ENCODE measurements around the gene TXLNG.
"Not testable (repeated sequence)": the region's sequence is repeated elsewhere in the genome, so short reads cannot be mapped to it uniquely, and the experiment has no call there.

TXLNG gene

GRCh38 chrX:16786139-16786790 is at the start of gene TXLNG:
TSS of gene TXLNG (plus strand) at chrX:16786466. CDS start at chrX:16786488, 22 bp downstream.
- DNase-seq, result peak; percentile 93

- no peak for DNase-seq
Measured at GRCh38 chrX:16737024-16737423, 49.2 kb upstream of the TXLNG start.

GRCh38 chrX:16739574-16739973 is 46.7 kb upstream of the TXLNG start:
- no peak for DNase-seq

- DNase-seq, result no peak
Measured at GRCh38 chrX:16743604-16744325, 42.5 kb upstream of the TXLNG start.

- DNase-seq, result no peak
Measured at GRCh38 chrX:16745102-16745501, 41.2 kb upstream of the TXLNG start.

GRCh38 chrX:16745659-16746058 is 40.6 kb upstream of the TXLNG start:
- DNase-seq, result no peak

GRCh38 chrX:16748425-16748824 is 37.8 kb upstream of the TXLNG start:
- no peak for DNase-seq

GRCh38 chrX:16750136-16750535 is 36.1 kb upstream of the TXLNG start:
- DNase-seq, result no peak

- DNase-seq, result no peak
Measured at GRCh38 chrX:16754019-16754418, 32.2 kb upstream of the TXLNG start.

- no peak for DNase-seq
Measured at GRCh38 chrX:16756724-16757123, 29.5 kb upstream of the TXLNG start.

- DNase-seq, result not testable (repeated sequence)
Measured at GRCh38 chrX:16761500-16761899, 24.8 kb upstream of the TXLNG start.

- no peak for DNase-seq
Measured at GRCh38 chrX:16762579-16762978, 23.7 kb upstream of the TXLNG start.

- no peak for DNase-seq
Measured at GRCh38 chrX:16765594-16765993, 20.7 kb upstream of the TXLNG start.

- no peak for DNase-seq
Measured at GRCh38 chrX:16770970-16771482, 15.2 kb upstream of the TXLNG start.

GRCh38 chrX:16771483-16772398 is 14.5 kb upstream of the TXLNG start:
- DNase-seq, result no peak

- no peak for DNase-seq
Measured at GRCh38 chrX:16772460-16772859, 13.8 kb upstream of the TXLNG start.

- DNase-seq, result no peak
Measured at GRCh38 chrX:16774746-16775145, 11.5 kb upstream of the TXLNG start.

GRCh38 chrX:16778545-16778944 is 7.7 kb upstream of the TXLNG start:
- no peak for DNase-seq

GRCh38 chrX:16778993-16779392 is 7.3 kb upstream of the TXLNG start:
- no peak for DNase-seq

GRCh38 chrX:16779815-16780214 is 6.5 kb upstream of the TXLNG start:
- not testable (repeated sequence) for DNase-seq

- DNase-seq, result no peak
Measured at GRCh38 chrX:16783452-16783851, 2.8 kb upstream of the TXLNG start.

GRCh38 chrX:16784440-16784839 is 1.8 kb upstream of the TXLNG start:
- not testable (repeated sequence) for DNase-seq

All from right forelimb (tissue), 1 donor.